ENCODE data around the gene CCT5.

- TF ChIP-seq CTCF (IDR thresholded peaks at IDR 0.05) (no peak), POLR2AphosphoS5 (IDR thresholded peaks at IDR 0.05) (no peak), EP300 (IDR thresholded peaks at IDR 0.05) (no peak), POLR2A (IDR thresholded peaks at IDR 0.05) (no peak)
Measured at GRCh38 chr5:10275991-10276390, 25.9 kb downstream of the CCT5 start.
